HCT116 (cell line): ENCODE results near the gene SIX5. TPM values are rescaled to one million over a fixed set of nuclear protein-coding genes. Genes with fewer than 3 reads are reported as not detected.
A peak's percentile ranks its signal among the peaks of the same experiment; 100 is the strongest.

Experiments
- ATAC-seq: fragments of 200-7000 bp; cut with Tn5 transposase; 2 replicates; pipeline ENCODE4 v1.9.1; 2020; ENCODE audit warnings: mild to moderate bottlenecking, moderate library complexity
- BruUV-seq: library from RNA; stranded (reverse); fragments of 400-500 nt; replicated peaks from 2 replicates; lab custom pipeline; 2021; lab: Mats Ljungman, UMichigan
- CTCF ChIA-PET: fragments of 300-600 bp; sonication (Branson Sonifier 250); formaldehyde crosslinking; loops from one replicate; lab custom pipeline; 2021; ENCODE audit warnings: antibody characterized with exemption; lab: Charles Lee
- POLR2A ChIA-PET: fragments of 300-600, 350-600 bp; sonication (Branson Sonifier 250); formaldehyde crosslinking; loops from one replicate; lab custom pipeline; 2021; ENCODE audit warnings: antibody characterized with exemption; lab: Charles Lee
- RAD21 ChIA-PET, 2 experiments: fragments of 300-600 bp; sonication (Branson Sonifier 250); formaldehyde crosslinking; loops; one replicate each; lab custom pipeline; 2023; ENCODE audit warnings: low total read pairs in 2 of 2; ENCODE audit not compliant: uncharacterized antibody in 2 of 2, unreplicated experiment in 2 of 2, low non-redundant PET in 1 of 2; lab: Charles Lee
- DNase-seq: peaks from one replicate; pipeline ENCODE4 v3.0.0-alpha.2; 2010; ENCODE audit warnings: low read depth, low spot score
- H2AFZ ChIP-seq: fragments of 200-600 bp; shearing (Covaris generic), sonication (generic); 2 replicates; pipeline ENCODE4 v1.6.1; 2017; ENCODE audit warnings: low read depth, mixed run types, mixed read lengths, antibody characterized with exemption, low read length; ENCODE audit not compliant: poor library complexity, severe bottlenecking
- H3K27ac ChIP-seq: 2 replicates; pipeline ENCODE4 v1.5.1; 2012; ENCODE audit warnings: low read depth, low read length
- H3K27me3 ChIP-seq: fragments of 200-600 bp; sonication (generic); 2 replicates; pipeline ENCODE4 v1.6.1; 2016; ENCODE audit warnings: mixed run types, low read length, mixed read lengths; ENCODE audit not compliant: insufficient read depth
- H3K36me3 ChIP-seq, 2 experiments: fragments of 200-500 bp in 1 of 2; fragments of 200-600 bp in 1 of 2; sonication (Bioruptor generic) in 1 of 2; sonication (generic) in 1 of 2; 2 replicates each; pipeline versions ENCODE4 v1.5.1 to v1.6.1; 2014 to 2016; ENCODE audit warnings: low read length in 2 of 2, inconsistent platforms in 1 of 2, mixed read lengths in 1 of 2, mixed run types in 1 of 2; ENCODE audit not compliant: insufficient read depth in 2 of 2, control insufficient read depth in 1 of 2
- H3K4me1 ChIP-seq, 2 experiments: fragments of 200-600 bp in 1 of 2; sonication (generic) in 1 of 2; 2 replicates each; pipeline versions ENCODE4 v1.5.1 to v1.6.1; 2012 to 2017; ENCODE audit warnings: low read length in 2 of 2, inconsistent platforms in 1 of 2, mild to moderate bottlenecking in 1 of 2, mixed read lengths in 1 of 2, mixed run types in 1 of 2, moderate library complexity in 1 of 2; ENCODE audit not compliant: insufficient read depth in 2 of 2, control insufficient read depth in 1 of 2
- H3K4me2 ChIP-seq: fragments of 200-600 bp; sonication (generic); 2 replicates; pipeline ENCODE4 v1.6.1; 2017; ENCODE audit warnings: mixed run types, low read length, mixed read lengths
- H3K4me3 ChIP-seq, 2 experiments: fragments of 200-600 bp in 1 of 2; sonication (generic) in 1 of 2; replicated peaks in 1 of 2; 2 replicates each; pipeline ENCODE4 v1.5.1; 2011 to 2016; ENCODE audit warnings: low read length in 2 of 2, control low read depth in 1 of 2, low read depth in 1 of 2, mild to moderate bottlenecking in 1 of 2, mixed read lengths in 1 of 2, mixed run types in 1 of 2
- H3K79me2 ChIP-seq: fragments of 200-600 bp; sonication (generic); 2 replicates; pipeline ENCODE4 v1.6.1; 2017; ENCODE audit warnings: mild to moderate bottlenecking, mixed run types, low read length, moderate library complexity, mixed read lengths; ENCODE audit not compliant: insufficient read depth
- H3K9ac ChIP-seq: fragments of 200-600 bp; sonication (generic); 2 replicates; pipeline ENCODE4 v1.6.1; 2016; ENCODE audit warnings: low read length, mixed read lengths
- H3K9me2 ChIP-seq: fragments of 200-600 bp; sonication (generic), shearing (Covaris generic); 2 replicates; pipeline ENCODE4 v1.6.1; 2017; ENCODE audit warnings: mixed run types, mild to moderate bottlenecking, moderate library complexity; ENCODE audit not compliant: insufficient read depth
- H3K9me3 ChIP-seq, 2 experiments: fragments of 200-500 bp in 1 of 2; fragments of 200-600 bp in 1 of 2; sonication (Bioruptor generic) in 1 of 2; sonication (generic) in 1 of 2; 2 replicates each; pipeline ENCODE4 v1.6.1; 2014 to 2017; ENCODE audit warnings: low read length in 2 of 2, mixed read lengths in 2 of 2, inconsistent platforms in 1 of 2, low read depth in 1 of 2, mild to moderate bottlenecking in 1 of 2, mixed run types in 1 of 2, moderate library complexity in 1 of 2; ENCODE audit not compliant: control insufficient read depth in 1 of 2, insufficient read depth in 1 of 2
- H4K20me1 ChIP-seq: fragments of 200-600 bp; sonication (generic), shearing (Covaris generic); 2 replicates; pipeline ENCODE4 v1.6.1; 2017; ENCODE audit warnings: mixed run types, mild to moderate bottlenecking, moderate library complexity; ENCODE audit not compliant: insufficient read depth
- CEBPB ChIP-seq: IDR thresholded peaks from 2 replicates; pipeline ENCODE4 v1.6.1; 2012; ENCODE audit warnings: low read depth
- EGR1 ChIP-seq: IDR thresholded peaks from 2 replicates; pipeline ENCODE4 v1.6.1; 2012; ENCODE audit warnings: low read depth
- ELF1 ChIP-seq: IDR thresholded peaks from 2 replicates; pipeline ENCODE4 v1.6.1; 2012; ENCODE audit warnings: low read depth, borderline replicate concordance
- EZH2phosphoT487 ChIP-seq: fragments of 200-600 bp; IDR thresholded peaks from 2 replicates; pipeline ENCODE4 v1.6.1; 2018; ENCODE audit warnings: antibody characterized with exemption, borderline replicate concordance
- JUND ChIP-seq: IDR thresholded peaks from 2 replicates; pipeline ENCODE4 v1.6.1; 2012
- POLR2AphosphoS5 ChIP-seq: IDR thresholded peaks from 2 replicates; pipeline ENCODE4 v1.6.1; 2011; ENCODE audit warnings: mild to moderate bottlenecking, low read depth, low read length, moderate library complexity
- SP1 ChIP-seq: IDR thresholded peaks from 2 replicates; pipeline ENCODE4 v1.6.1; 2012; ENCODE audit warnings: low read depth
- SRF ChIP-seq: IDR thresholded peaks from 2 replicates; pipeline ENCODE4 v1.6.1; 2012; ENCODE audit warnings: low read depth
- YY1 ChIP-seq: IDR thresholded peaks from 2 replicates; pipeline ENCODE4 v1.6.1; 2011; ENCODE audit warnings: low read length, low read depth, moderate library complexity, mild to moderate bottlenecking; ENCODE audit not compliant: insufficient replicate concordance; ENCODE audit errors: extremely low read depth
- ZFX ChIP-seq: fragments of 450-650 bp; IDR thresholded peaks from 2 replicates; pipeline ENCODE4 v1.6.1; 2017
- intact Hi-C: fragments of 100-400 bp; cut with micrococcal nuclease; formaldehyde crosslinking; loops from 2 replicates; pipeline ENCODE4 v1.10.0; 2022
- total RNA-seq: library from RNA; stranded (reverse); gene quantifications from one replicate; pipeline ENCODE4 v1.2.1, GENCODE V29; 2021; ENCODE audit not compliant: unreplicated experiment
- TF ChIP-seq, protein P1 (sequence below): IDR thresholded peaks from 2 replicates; pipeline ENCODE4 v1.6.1; 2012
- TF ChIP-seq, protein P2 (sequence below): IDR thresholded peaks from 2 replicates; pipeline ENCODE4 v1.6.1; 2012
- TF ChIP-seq, protein P3 (sequence below): IDR thresholded peaks from 2 replicates; pipeline ENCODE4 v1.6.1; 2011; ENCODE audit warnings: mild to moderate bottlenecking, low read length, moderate library complexity; ENCODE audit not compliant: insufficient replicate concordance; ENCODE audit errors: extremely low read depth

SIX5 gene
- total RNA-seq, 1 experiment from 2014 or later, result 18.3 TPM

DNA sequence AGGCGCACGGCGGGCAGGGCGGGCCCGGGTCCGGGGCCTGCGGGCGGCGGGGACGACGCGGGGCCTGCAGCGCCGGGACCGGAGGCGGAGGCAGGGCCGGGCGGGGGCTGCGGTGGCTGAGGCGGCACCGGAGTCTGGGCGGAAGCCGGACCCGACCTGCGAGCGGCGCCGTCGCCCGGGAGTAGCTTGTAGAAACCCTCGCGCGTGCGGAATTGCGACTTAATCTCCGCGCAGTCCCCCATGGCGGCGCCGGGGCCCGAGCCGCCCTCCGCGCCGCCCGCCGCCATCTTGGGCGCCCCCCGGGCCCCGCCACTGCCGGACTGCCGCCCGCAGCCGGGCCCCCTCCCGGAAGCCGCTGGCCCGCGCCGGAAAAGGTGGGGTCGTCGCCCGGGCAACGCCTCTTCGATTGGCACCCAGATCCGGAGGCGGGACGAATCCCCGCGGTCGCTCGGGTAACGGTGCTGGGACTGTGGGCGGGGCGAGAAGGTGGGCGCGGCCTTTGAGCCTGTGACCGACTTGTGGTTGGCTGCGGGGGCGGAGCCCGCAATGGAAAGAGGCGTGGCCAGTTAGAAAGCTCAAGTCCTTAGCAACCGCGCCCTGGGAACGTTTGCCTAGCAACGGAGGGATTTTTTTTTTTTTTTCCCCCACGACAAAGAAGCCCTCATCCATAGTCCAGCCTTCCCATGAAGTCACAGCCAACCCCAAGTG lies 23.6 kb upstream of the SIX5 start, which contains the start of gene DMWD:
DMWD (minus strand) TSS at position 376 of the 708 bp plus-strand sequence; CDS start at position 287, 89 bp downstream.
- ATAC-seq, result peak; percentile 98
- Histone ChIP-seq H3K27ac (peak within 1 kb of the TSS; percentile 84), H3K36me3 (peaks cover 5 to 9% of the 10 kb centered on the region in 2 experiments; a peak in 2 of 4 replicates), H3K4me1 (peaks cover 12 to 20% of the 10 kb centered on the region in 2 experiments; a peak in 3 of 4 replicates), H3K9me2 (no peaks in the 10 kb centered on the region), H3K9me3 (no peaks in the 10 kb centered on the region), H3K4me2 (peak within 1 kb of the TSS; percentile 100), H3K27me3 (no peaks in the 10 kb centered on the region)
- ChIA-PET CTCF (interaction anchor here (0.6 to 1.4 kb wide), 4 partner anchors 13 to 24 kb away, joined by 3 to 17 read pairs (median 8); partner anchors contain the start of gene SIX5), POLR2A (interaction anchor here (1.0 kb wide), 1 partner anchor 10 kb away, joined by 6 read pairs; no protein-coding TSS in a partner anchor)
- no TSS peak for BruUV-seq
- TF ChIP-seq CEBPB (no peak), SRF (no peak), POLR2AphosphoS5 (peak; percentile 78), SP1 (peak; percentile 47; the same call in 1 of the 2 replicates), YY1 (peak; percentile 91), EZH2phosphoT487 (no peak), ZFX (peak; percentile 86; the same call in 1 of the 2 replicates), JUND (no peak), EGR1 (peak; percentile 97), ELF1 (no peak; the same call in 1 of the 2 replicates)
- TF ChIP-seq, protein P1, sequence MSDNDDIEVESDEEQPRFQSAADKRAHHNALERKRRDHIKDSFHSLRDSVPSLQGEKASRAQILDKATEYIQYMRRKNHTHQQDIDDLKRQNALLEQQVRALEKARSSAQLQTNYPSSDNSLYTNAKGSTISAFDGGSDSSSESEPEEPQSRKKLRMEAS, result no peak
- TF ChIP-seq, protein P2, sequence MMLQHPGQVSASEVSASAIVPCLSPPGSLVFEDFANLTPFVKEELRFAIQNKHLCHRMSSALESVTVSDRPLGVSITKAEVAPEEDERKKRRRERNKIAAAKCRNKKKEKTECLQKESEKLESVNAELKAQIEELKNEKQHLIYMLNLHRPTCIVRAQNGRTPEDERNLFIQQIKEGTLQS, result no peak
- TF ChIP-seq, protein P3, sequence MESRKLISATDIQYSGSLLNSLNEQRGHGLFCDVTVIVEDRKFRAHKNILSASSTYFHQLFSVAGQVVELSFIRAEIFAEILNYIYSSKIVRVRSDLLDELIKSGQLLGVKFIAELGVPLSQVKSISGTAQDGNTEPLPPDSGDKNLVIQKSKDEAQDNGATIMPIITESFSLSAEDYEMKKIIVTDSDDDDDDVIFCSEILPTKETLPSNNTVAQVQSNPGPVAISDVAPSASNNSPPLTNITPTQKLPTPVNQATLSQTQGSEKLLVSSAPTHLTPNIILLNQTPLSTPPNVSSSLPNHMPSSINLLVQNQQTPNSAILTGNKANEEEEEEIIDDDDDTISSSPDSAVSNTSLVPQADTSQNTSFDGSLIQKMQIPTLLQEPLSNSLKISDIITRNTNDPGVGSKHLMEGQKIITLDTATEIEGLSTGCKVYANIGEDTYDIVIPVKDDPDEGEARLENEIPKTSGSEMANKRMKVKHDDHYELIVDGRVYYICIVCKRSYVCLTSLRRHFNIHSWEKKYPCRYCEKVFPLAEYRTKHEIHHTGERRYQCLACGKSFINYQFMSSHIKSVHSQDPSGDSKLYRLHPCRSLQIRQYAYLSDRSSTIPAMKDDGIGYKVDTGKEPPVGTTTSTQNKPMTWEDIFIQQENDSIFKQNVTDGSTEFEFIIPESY, result no peak
- TF ChIP-seq, all 23 proteins: peak for 5
- intact Hi-C loops, result no loop called here
- peak; percentile 98 for DNase-seq
- H2AFZ ChIP-seq, result peak within 1 kb of the TSS; percentile 66
- H3K9ac ChIP-seq, result peak within 1 kb of the TSS; percentile 92
- H3K4me3 ChIP-seq, result peak within 1 kb of the TSS; percentile 92 to 99
- no peaks in the 10 kb centered on the region for H4K20me1 ChIP-seq
- RAD21 ChIA-PET, result no interaction called here
- peaks cover 19% of the 10 kb centered on the region for H3K79me2 ChIP-seq
